ENCODE data around the gene TMEM121B. TPM values are rescaled to one million over a fixed set of nuclear protein-coding genes. Genes with fewer than 3 reads are reported as not detected.

The TMEM121B gene
- total RNA-seq, 4 donors from 2014 or later, result 0.17 to 0.29 (median 0.24) TPM

- no peak for DNase-seq
- Histone ChIP-seq H3K27ac (peak overlapping the region in 1 of 4 donors; percentile 31), H3K27me3 (no peaks in the 10 kb centered on the region), H3K4me1 (peaks cover 32 to 35% of the 10 kb centered on the region in 2 donors), H3K4me3 (no peak overlapping the region), H3K9me3 (no peaks in the 10 kb centered on the region), H3K36me3 (peaks cover 0 to 36% of the 10 kb centered on the region in 2 donors)
- TF ChIP-seq POLR2A (IDR thresholded peaks at IDR 0.05), result no peak
- no peak for TF ChIP-seq CTCF (IDR thresholded peaks at IDR 0.05 in 4 of 5, conservative IDR thresholded peaks at IDR 0.05 in 1 of 5)
- in situ Hi-C loops (cut with MboI; ENCODE audit: low sequenced_read_pairs in 4 of 4) (no loop called here), intact Hi-C loops (cut with DNase I; ENCODE audit: low total_unique reads) (no loop called here)
- no peak for ATAC-seq
Observed at GRCh38 chr22:17137861-17138425, 16.8 kb upstream of the TMEM121B start.

DNA sequence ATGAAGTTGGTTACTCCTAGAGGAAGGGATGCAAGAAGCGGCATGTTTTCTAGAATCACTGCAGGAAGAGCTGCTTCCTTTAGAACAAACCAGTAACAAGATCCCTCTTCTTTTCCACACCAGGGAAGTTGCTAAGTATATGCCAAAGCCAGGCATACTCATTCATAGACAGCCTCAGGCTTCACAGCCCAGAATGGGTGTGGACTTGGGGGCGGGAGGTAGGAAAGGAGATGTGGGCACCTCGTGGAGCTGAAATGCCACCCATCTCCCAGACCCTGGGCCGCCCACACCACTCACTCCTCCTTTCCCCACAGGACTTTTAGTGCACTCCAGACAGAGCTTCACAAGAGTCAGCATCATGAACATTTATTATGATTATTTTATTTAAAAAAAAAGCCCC, 16.0 kb upstream of the TMEM121B start:
- no peak overlapping the region for H3K4me3 ChIP-seq
- TF ChIP-seq CTCF (IDR thresholded peaks at IDR 0.05 in 4 of 5, conservative IDR thresholded peaks at IDR 0.05 in 1 of 5) (no peak), POLR2A (IDR thresholded peaks at IDR 0.05) (no peak)
- peak overlapping the region in 3 of 4 donors; percentile 31 to 47 (median 31) for H3K27ac ChIP-seq
- peaks cover 32 to 39% of the 10 kb centered on the region in 2 donors for H3K4me1 ChIP-seq
- in situ Hi-C loops (cut with MboI; ENCODE audit: low sequenced_read_pairs in 4 of 4) (no loop called here), intact Hi-C loops (cut with DNase I; ENCODE audit: low total_unique reads) (no loop called here)
- DNase-seq, result no peak
- ATAC-seq, result no peak
- H3K36me3 ChIP-seq, result peaks cover 0 to 29% of the 10 kb centered on the region in 2 donors
- H3K27me3 ChIP-seq, result no peaks in the 10 kb centered on the region
- H3K9me3 ChIP-seq, result no peaks in the 10 kb centered on the region

- H3K27ac ChIP-seq, result no peak overlapping the region
- TF ChIP-seq POLR2A (IDR thresholded peaks at IDR 0.05) (no peak), CTCF (IDR thresholded peaks at IDR 0.05 in 4 of 5, conservative IDR thresholded peaks at IDR 0.05 in 1 of 5) (no peak)
- H3K9me3 ChIP-seq, result no peaks in the 10 kb centered on the region
- intact Hi-C loops (cut with DNase I; ENCODE audit: low total_unique reads) (no loop called here), in situ Hi-C loops (cut with MboI; ENCODE audit: low sequenced_read_pairs in 4 of 4) (no loop called here)
- no peaks in the 10 kb centered on the region for H3K27me3 ChIP-seq
- H3K36me3 ChIP-seq, result peaks cover 0 to 20% of the 10 kb centered on the region in 2 donors
- DNase-seq (no peak), ATAC-seq (no peak)
- H3K4me1 ChIP-seq, result peaks cover 26 to 34% of the 10 kb centered on the region in 2 donors
- no peak overlapping the region for H3K4me3 ChIP-seq
Observed at GRCh38 chr22:17135153-17135760, 14.1 kb upstream of the TMEM121B start.

DNA sequence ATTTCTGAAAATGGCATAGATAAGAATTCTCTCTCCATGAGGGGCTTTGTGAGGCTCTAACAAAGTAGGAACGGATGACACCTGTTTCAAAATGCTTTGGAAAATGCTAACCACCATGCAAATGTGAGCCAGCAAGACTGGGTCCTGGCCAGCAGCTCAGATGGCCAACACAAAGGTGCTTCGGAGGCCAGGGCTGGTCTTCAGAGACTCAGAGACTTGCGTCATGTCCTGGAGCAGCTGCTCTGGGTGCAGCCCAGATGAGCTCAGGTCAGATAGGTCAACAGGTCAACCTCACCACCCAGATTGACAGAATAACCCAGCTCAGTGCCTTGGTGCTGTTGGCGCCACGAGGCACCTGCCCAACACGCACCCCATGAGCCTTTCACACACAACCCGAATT, 12.0 kb upstream of the TMEM121B start:
- peak in 1 of 2 donors; percentile 46 for DNase-seq
- Histone ChIP-seq H3K27ac (peak overlapping the region in 3 of 4 donors; percentile 69 to 75 (median 73)), H3K36me3 (peaks cover 0 to 12% of the 10 kb centered on the region in 2 donors), H3K9me3 (no peaks in the 10 kb centered on the region), H3K4me1 (peaks cover 12 to 23% of the 10 kb centered on the region in 2 donors), H3K27me3 (no peaks in the 10 kb centered on the region), H3K4me3 (no peak overlapping the region)
- peak in 1 of 2 donors; percentile 42 for ATAC-seq
- TF ChIP-seq POLR2A (IDR thresholded peaks at IDR 0.05), result no peak
- no peak for TF ChIP-seq CTCF (IDR thresholded peaks at IDR 0.05 in 4 of 5, conservative IDR thresholded peaks at IDR 0.05 in 1 of 5)
- intact Hi-C loops (cut with DNase I; ENCODE audit: low total_unique reads) (no loop called here), in situ Hi-C loops (cut with MboI; ENCODE audit: low sequenced_read_pairs in 4 of 4) (no loop called here)
